ENCODE results near the gene MBNL3. TPM values are rescaled to one million over a fixed set of nuclear protein-coding genes. Genes with fewer than 3 reads are reported as not detected.

MBNL3 gene
- total and polyA plus RNA-seq, 9 of the 15 experiments (the other 6 are each of a cell fraction or from before 2014, with no cell fraction given) = under 0.01 to 0.25 (median 0.16) TPM

GRCh38 chrX:132442691-132443090 is 46.1 kb downstream of the MBNL3 start:
- H3K4me2 ChIP-seq (ENCODE audit: insufficient read depth, low read length) = no peak overlapping the region
- H3K9ac ChIP-seq (ENCODE audit: insufficient read depth in 1 of 2, low read depth in 2 of 2, low read length in 2 of 2) = no peak overlapping the region
- no peak for ATAC-seq
- H3K4me3 ChIP-seq = no peak overlapping the region
- H3K4me1 ChIP-seq (replicated peaks in 1 of 2; ENCODE audit: control insufficient read depth in 2 of 2, insufficient read depth in 2 of 2, low read length in 2 of 2) = no peaks in the 10 kb centered on the region
- H3K9me1 ChIP-seq (ENCODE audit: control insufficient read depth, insufficient read depth, low read length) = no peaks in the 10 kb centered on the region
- FAIRE-seq = no peak
- WGBS (ENCODE audit: insufficient coverage, low coverage, missing lambda C conversion rate) = 7% methylated on average over 2 of the region's 2 CpGs
- no TSS peak for BruUV-seq (replicated peaks)
- CTCF ChIA-PET (ENCODE audit: low intra/inter-chr PET ratio) = no interaction called here
- no peaks in the 10 kb centered on the region for H3K36me3 ChIP-seq (ENCODE audit: control insufficient read depth, insufficient read depth, low read length)
- no peaks in the 10 kb centered on the region for H4K20me1 ChIP-seq (replicated peaks; ENCODE audit: control insufficient read depth, insufficient read depth, low read length)
- H3K27me3 ChIP-seq (ENCODE audit: control insufficient read depth in 2 of 2, insufficient read depth in 2 of 2, low read length in 2 of 2) = no peaks in the 10 kb centered on the region
- no peaks in the 10 kb centered on the region for H3K79me2 ChIP-seq (ENCODE audit: control insufficient read depth, insufficient read depth, low read length)
- no peaks in the 10 kb centered on the region for H3K9me3 ChIP-seq (replicated peaks; ENCODE audit: control insufficient read depth, insufficient read depth, low read depth, low read length)
- intact Hi-C loops (cut with micrococcal nuclease) = no loop called here
- H2AFZ ChIP-seq (ENCODE audit: low read depth, low read length) = no peak overlapping the region
- POLR2A ChIA-PET = interaction anchor here (0.7 kb wide), 1 partner anchor 243 kb away, joined by 3 read pairs; no protein-coding TSS in a partner anchor
- no peak for DNase-seq (ENCODE audit: extremely low read depth in 1 of 4, low spot score in 3 of 4)
- TF ChIP-seq ZBTB34 (CRISPR knock-in tag; IDR thresholded peaks at IDR 0.05) (no peak), CGGBP1 (CRISPR knock-in tag; IDR thresholded peaks at IDR 0.05) (no peak), CREBBP (IDR thresholded peaks at IDR 0.05; ENCODE audit: low read depth, low read length) (no peak), KLF6 (CRISPR knock-in tag; IDR thresholded peaks at IDR 0.05; ENCODE audit: borderline replicate concordance) (no peak), E2F8 (IDR thresholded peaks at IDR 0.05; ENCODE audit: low read depth, partially characterized antibody) (no peak), ZNF384 (IDR thresholded peaks at IDR 0.05; ENCODE audit: low read depth, low read length) (no peak), TRIM28 (IDR thresholded peaks at IDR 0.05) (no peak), TCF3 (CRISPR knock-in tag; IDR thresholded peaks at IDR 0.05) (no peak), MAFF (IDR thresholded peaks at IDR 0.05; ENCODE audit: low read length) (no peak), MEIS2 (IDR thresholded peaks at IDR 0.05; ENCODE audit: partially characterized antibody) (no peak), ZNF696 (CRISPR knock-in tag; conservative IDR thresholded peaks at IDR 0.05) (no peak), RB1 (IDR thresholded peaks at IDR 0.05; ENCODE audit: low read depth) (no peak), SIRT6 (IDR thresholded peaks at IDR 0.05; ENCODE audit: low read depth, low read length) (no peak), ZNF507 (tag; conservative IDR thresholded peaks at IDR 0.05) (no peak)
- in situ Hi-C loops (cut with MboI) = no loop called here
- no peak overlapping the region for H3K27ac ChIP-seq (ENCODE audit: extremely low read depth, low read depth, low read length)
